ENCODE results near the gene SORL1.

SORL1 gene

DNA sequence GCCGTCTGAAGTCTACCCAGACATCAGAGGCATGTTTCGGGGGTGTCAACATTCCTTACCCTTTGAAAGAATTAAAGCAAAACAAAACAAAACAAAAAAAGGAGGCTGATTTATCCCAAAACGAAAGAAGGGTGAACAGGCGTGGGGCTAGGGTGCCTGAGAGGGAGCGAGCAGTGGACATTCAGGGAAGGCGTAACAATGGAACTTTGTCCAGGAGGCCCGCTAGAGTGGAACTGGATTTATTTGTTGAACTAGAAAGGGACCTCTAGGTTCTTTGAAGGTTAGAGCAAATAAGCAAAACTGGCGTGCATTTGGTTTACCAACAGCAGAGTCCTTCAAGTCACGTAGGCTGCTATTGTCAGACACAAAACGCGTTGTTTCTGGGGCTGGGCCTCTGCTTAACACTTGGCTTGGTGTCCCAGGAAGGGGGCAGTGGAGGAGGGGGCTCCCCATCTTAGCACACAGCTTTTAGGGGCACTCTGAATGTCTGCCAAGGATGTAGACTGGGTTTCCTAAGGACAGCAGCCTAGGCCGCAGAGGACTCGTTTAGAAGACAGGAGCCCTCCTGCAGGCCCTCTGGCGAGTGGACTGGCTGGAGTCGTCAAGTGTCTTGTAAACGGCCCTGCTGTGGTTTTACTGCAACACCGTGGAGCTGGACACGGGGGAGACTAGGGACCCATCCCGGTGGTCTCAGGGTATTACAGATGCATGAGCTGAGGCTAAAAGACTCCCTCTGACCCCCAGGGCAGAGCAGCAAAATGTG lies 204.4 kb downstream of the SORL1 start:
- DNase-seq (ENCODE audit: low spot score), result no peak

DNA sequence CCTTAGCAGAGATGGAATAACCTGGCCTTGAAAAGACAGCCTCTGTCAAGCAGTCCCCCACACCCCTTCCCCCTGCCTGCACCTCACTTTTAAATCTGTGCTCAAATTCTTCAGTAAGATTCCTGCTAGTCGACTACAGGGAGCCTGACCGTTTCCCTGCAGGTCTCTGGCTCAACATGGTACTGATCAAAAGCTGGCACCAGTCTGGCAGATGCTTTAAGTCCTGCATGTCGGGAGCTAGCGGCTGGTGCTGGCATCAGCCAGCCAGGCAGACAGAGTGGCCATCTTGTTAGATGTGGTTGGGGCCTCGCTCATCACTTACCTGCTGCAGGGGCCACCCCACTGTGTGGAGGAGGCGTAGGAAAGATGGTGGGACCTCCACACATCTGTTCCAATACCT lies 205.0 kb downstream of the SORL1 start:
- no peak for DNase-seq (ENCODE audit: low spot score)

- DNase-seq (ENCODE audit: low spot score), result no peak
Measured at GRCh38 chr11:121659811-121660210, 207.7 kb downstream of the SORL1 start.

DNA sequence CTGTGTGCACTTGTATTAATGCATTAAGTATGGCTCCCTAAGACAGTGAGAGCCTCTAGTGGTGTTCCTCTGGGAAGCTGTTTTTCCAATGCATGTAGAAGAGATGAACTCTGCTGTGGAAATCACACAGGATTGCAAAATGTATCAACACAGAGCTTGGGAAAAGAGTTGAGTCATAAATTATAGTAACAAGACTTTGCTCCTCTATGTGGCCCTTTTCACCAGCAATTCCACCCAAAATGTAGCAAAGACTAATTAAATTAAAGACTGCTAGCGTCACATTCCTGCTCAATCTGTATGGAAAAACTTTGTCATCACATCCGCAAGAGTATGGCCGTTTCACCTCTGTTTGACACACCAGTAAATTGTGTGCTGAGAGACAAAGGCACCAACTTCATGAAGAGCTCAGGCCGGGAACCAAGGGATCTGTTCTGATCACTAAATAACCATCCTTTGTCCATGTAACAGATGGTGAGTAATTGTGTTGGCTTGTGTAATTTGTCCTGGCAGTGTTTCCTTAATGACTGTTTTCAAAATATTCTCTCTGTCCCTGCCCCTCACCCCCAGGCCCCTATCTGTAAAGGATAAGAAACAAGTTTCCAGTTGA lies 209.9 kb downstream of the SORL1 start:
- no peak for DNase-seq (ENCODE audit: low spot score)

DNA sequence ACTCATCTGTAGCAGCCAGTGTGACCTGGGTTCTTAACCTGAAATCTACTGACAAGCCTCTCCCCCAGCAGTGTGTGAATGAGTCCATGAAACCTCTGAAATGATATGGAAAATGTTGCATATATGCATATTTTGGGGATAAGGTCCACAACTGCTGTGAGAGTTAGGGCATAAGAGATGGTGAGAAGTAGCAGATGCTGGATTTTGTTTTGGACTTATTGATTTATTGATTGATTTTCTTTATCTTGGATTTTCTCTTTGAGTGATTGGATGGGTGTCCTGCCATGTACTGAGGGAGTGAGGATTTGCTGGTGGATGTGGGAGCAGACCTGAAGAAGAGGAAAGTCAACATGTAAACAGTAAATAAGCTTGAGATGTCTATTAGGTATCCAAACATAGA lies 212.0 kb downstream of the SORL1 start:
- no peak for DNase-seq (ENCODE audit: low spot score)

DNA sequence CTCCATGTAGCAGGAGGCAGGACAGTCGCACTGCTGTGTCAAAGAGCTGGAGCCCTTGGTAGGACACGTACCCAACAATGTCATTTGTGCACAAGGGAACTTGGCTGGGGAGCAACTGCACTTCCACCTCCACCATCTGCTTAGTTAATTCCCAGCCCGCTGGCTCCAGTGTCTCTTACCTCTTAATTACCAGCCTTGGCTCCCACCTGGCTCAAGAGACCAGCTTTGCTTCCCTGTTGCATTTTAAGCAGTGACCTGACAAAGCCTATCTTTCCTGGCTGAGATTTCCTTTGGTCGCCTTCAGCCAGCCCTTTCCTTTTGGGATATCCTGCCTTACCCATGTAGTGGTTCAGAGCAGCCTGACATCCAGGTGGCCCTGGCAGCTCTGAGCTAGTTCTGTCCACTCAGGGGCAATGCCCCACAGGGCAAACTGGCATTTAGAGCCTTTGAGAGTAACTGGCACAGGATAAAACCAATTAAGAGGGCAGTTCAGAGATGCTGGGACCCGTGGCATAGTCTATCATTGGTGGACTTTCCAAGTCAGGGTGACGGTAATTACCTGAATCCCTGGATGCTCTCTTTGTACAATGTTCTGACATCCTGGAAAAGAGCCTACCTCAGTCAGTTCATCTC lies 213.2 kb downstream of the SORL1 start:
- DNase-seq (ENCODE audit: low spot score), result no peak

- no peak for DNase-seq (ENCODE audit: low spot score)
Measured at GRCh38 chr11:121667836-121668235, 215.7 kb downstream of the SORL1 start.

DNA sequence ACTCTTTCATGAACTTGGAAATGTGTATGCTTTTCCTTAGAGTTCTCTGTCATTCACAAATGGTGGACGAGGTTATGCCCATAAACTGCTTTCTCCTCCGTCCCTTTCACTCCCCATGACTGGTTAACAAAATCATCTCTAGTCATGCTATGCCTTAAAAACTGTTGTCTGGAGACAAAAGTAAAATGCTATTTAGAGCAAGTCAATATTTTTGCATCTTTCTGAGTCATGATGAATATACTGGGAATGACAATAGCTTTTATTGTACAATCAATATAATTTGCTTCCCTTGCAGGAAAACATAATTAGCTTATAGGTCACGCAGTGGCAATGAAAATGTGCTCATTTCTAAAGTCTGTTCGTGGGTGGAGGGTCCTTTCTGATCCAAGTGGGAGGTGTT lies 217.3 kb downstream of the SORL1 start:
- no peak for DNase-seq (ENCODE audit: low spot score)

- DNase-seq (ENCODE audit: low spot score), result no peak
Measured at GRCh38 chr11:121670266-121670665, 218.2 kb downstream of the SORL1 start.

- DNase-seq (ENCODE audit: low spot score), result no peak
Measured at GRCh38 chr11:121670805-121671282, 218.7 kb downstream of the SORL1 start.

DNA sequence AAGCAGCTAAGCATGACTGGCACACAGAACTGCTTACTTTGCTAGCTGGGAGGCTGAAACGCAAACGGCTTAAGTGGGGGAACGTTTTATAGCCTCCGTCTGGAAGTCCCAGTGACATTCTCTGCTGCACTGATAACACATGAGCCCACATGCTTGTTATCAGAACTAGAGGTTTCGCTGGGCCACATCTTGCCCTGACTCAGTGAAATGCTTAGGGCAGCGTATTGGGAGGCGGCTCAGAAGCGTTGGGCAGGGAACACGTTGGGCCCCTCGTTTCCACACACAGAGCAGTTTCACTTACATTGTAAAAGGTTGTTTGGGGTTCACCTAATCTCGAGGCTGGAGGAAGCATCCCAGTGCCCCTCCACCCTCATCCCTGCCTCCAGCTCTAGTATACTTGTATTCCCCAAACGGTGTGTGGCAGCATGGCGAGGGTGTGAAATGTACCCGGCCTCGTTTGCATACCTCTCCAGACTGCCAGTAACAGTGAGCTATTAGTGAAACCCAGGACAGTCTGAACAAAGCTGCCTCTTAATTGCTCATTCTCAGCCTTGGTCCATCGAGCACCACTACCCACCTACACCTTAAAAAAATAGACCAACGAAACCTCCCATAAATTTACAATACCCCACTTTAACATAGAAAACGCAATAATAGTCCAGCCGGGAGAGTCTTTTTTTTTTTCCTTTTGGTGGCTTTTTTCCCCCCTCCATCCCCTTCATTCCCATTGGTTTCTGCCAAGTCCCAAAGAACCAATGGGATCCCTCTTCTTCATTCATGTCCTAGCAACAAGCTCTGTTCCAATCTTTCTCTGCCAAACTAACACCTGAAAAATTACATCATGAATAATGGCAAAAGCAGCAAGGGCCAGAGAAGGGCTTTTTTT lies 219.4 kb downstream of the SORL1 start:
- no peak for DNase-seq (ENCODE audit: low spot score)

DNA sequence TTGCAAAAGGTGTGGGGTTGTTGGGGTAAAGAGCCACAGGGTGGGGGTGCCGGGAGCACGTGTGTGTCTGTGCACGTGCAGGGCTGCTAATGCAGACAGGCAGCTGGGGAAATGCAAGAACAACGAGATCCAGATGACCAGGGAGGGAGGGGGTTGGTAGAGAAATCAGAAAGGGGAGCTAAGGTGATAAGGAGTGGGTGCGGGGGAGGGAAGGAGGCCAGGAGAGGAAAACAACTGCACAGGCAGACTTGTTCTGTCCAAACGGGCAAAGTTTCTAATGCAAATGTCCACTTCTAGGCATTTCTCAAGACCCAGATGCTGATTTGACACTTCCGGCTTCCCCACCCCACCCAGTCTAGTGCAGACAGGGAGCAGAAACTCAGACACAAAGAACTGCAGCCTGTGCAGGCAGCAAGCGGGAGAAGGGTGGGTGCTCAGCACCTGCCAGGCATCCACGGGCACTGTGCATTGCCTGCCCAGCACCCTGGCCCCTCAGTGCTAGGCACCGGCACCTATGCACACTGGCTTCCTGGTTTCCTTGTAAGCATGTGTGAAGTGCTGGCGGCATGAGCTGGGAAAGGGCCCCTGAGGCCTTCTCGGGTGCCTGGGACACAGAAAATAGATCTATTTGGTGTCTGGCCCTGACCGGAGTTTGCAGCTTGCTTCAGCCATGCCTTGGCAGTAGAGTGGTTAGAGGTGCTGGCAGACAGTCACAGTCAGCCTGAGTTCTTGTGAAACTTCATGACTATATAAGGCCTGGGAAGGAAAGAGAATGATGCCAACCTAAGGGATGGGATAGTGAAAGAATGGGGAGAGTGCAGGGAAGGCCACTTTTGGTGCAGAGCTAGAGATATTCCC lies 220.7 kb downstream of the SORL1 start:
- DNase-seq (ENCODE audit: low spot score), result no peak

DNA sequence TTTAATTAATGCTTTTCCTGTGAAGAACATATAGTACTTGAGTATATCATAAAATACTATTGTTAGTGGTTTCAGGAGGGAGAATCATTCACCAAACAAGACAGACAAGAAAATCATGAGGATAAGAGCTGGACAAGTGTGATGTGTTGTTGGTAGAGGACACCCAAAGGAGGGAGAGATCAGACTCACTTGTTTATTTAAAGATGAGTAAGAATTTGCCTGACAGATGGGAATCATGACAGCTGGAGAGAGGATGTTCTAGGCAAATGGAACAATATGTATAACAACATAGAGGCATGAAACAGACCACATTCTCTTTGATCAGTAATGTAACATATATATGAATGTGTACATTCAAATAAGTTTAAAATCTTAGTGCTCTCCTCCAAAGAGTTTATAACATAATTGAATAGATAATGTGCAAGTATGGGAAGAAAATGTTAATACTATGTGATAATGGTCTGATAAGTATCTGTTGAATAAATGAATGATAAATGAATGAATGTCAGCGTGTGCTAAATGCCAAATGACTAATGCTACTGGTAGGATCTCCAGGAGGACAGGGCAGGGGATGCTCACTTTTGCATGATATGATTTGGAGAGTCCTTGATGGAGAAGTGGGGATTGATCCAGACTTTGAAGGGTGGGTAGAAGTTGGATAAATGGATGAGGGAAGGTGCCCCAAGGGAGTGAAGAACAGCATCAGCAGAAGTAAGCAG lies 229.6 kb downstream of the SORL1 start:
- DNase-seq (ENCODE audit: low spot score), result no peak

All from hematopoietic multipotent progenitor cell treated with erythropoietin and hydrocortisone succinate and interleukin-3 and kit ligand, for 15 days (in vitro differentiated cells).